Small intestine (tissue), 7 donors: ENCODE results near the gene GADD45G. TPM values are rescaled to one million over a fixed set of nuclear protein-coding genes. Genes with fewer than 3 reads are reported as not detected.

Experiments used
- DNase-seq, 2 donors: peaks; one replicate each; pipeline versions ENCODE4 v3.0.0 to v3.0.0-alpha.2; 2013
- FAIRE-seq: peaks from 2 replicates; lab custom pipeline; 2012; peaks lifted over from hg19 to GRCh38; lab: Jason Lieb, UNC
- H3K27ac ChIP-seq, 3 donors: one replicate each; pipeline ENCODE4 v1.5.1; 2013; ENCODE audit warnings: low read length in 2 of 3, mild to moderate bottlenecking in 2 of 3, control low read depth in 1 of 3, inconsistent platforms in 1 of 3, low read depth in 1 of 3, moderate library complexity in 1 of 3
- H3K27me3 ChIP-seq, 3 donors: one replicate each; pipeline ENCODE4 v1.6.1; 2013; ENCODE audit warnings: low read length in 3 of 3, inconsistent platforms in 1 of 3; ENCODE audit not compliant: control insufficient read depth in 3 of 3, insufficient read depth in 3 of 3
- H3K36me3 ChIP-seq, 3 donors: one replicate each; pipeline ENCODE4 v1.6.1; 2013; ENCODE audit warnings: low read length in 3 of 3, inconsistent platforms in 1 of 3, low read depth in 1 of 3, mild to moderate bottlenecking in 1 of 3, moderate library complexity in 1 of 3; ENCODE audit not compliant: control insufficient read depth in 3 of 3, insufficient read depth in 2 of 3
- H3K4me1 ChIP-seq, 3 donors: one replicate each; pipeline ENCODE4 v1.6.1; 2013; ENCODE audit warnings: low read length in 2 of 3, inconsistent platforms in 1 of 3, low read depth in 1 of 3, mild to moderate bottlenecking in 1 of 3, moderate library complexity in 1 of 3; ENCODE audit not compliant: control insufficient read depth in 3 of 3, insufficient read depth in 2 of 3
- H3K4me3 ChIP-seq, 3 donors: one replicate each; pipeline ENCODE4 v1.5.1; 2013; ENCODE audit warnings: low read length in 3 of 3, control low read depth in 1 of 3, inconsistent platforms in 1 of 3, low read depth in 1 of 3, mild to moderate bottlenecking in 1 of 3, moderate library complexity in 1 of 3
- H3K9me3 ChIP-seq, 2 donors: one replicate each; pipeline ENCODE4 v1.6.1; 2013; ENCODE audit warnings: low read depth in 1 of 2, low read length in 1 of 2; ENCODE audit not compliant: control insufficient read depth in 2 of 2, insufficient read depth in 1 of 2
- WGBS, 3 donors: extraction: QIAGEN DNeasy Blood & Tissue Kit; methylation state at CpG; one replicate each; pipeline ENCODE4 v1.1.7; 2013; 5-methylcytosine and 5-hydroxymethylcytosine counted together
- polyA plus RNA-seq, 4 donors: library from polyadenylated mRNA; stranded (reverse) in 3 of 4; unstranded in 1 of 4; fragments of 200-250 nt in 3 of 4; fragments of 120-200 nt in 1 of 4; gene quantifications; one replicate each; pipeline versions ENCODE4 v1.2.1 to v1.2.3, GENCODE V29; 2013
- donor health status: healthy with polysubstance abuse.
- donor health status: control.
- donor health status: control.
- donor health status: Bipolar disorder and iron deficiency.
- donor health status: healthy.

Gene GADD45G
- polyA plus RNA-seq, 4 donors = 13.7 to 25.4 (median 23.6) TPM

DNA sequence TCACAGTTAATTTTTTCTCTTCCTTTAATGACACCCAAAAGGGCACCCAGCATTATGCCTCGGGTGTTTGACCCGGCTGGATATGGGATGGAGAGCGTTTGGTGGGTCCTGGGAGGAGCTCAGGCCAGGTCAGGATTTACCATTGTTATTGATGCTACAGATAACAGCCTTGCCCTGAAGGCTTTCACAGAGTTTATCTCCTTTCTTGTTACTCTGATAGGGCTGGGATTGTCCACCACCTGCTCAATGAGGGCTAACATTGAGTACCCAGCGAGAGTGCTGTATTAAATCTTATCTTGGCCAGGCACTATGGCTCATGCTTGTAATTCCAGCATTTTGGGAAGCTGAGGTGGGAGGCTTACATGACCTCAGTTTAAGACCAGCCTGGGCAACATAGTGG is 37.2 kb downstream of the GADD45G start:
- 80 to 92% (median 86%) methylated on average over 4 of the region's 4 CpGs for whole genome bisulfite sequencing, 3 donors
- Histone ChIP-seq H3K9me3 (no peaks in the 10 kb centered on the region), H3K36me3 (no peaks in the 10 kb centered on the region), H3K27me3 (peaks cover 0 to 2% (median 0%) of the 10 kb centered on the region in 3 donors), H3K27ac (no peak overlapping the region), H3K4me3 (no peak overlapping the region), H3K4me1 (no peaks in the 10 kb centered on the region)
- no peak for DNase-seq
- FAIRE-seq = no peak

GRCh38 chr9:89642789-89643188 is 38.0 kb downstream of the GADD45G start:
- no peaks in the 10 kb centered on the region for H3K9me3 ChIP-seq
- no peaks in the 10 kb centered on the region for H3K4me1 ChIP-seq
- no peak overlapping the region for H3K27ac ChIP-seq
- no peaks in the 10 kb centered on the region for H3K36me3 ChIP-seq
- DNase-seq (no peak), FAIRE-seq (no peak)
- H3K4me3 ChIP-seq = no peak overlapping the region
- 78 to 87% (median 78%) methylated on average over 6 of the region's 6 CpGs for WGBS, 3 donors
- H3K27me3 ChIP-seq = peaks cover 0 to 2% (median 0%) of the 10 kb centered on the region in 3 donors

GRCh38 chr9:89646189-89646939 is 41.6 kb downstream of the GADD45G start:
- 94 to 95% (median 95%) methylated on average over 8 of the region's 8 CpGs for WGBS, 3 donors
- Histone ChIP-seq H3K27me3 (peaks cover 0 to 4% (median 0%) of the 10 kb centered on the region in 3 donors), H3K27ac (no peak overlapping the region), H3K9me3 (no peaks in the 10 kb centered on the region), H3K36me3 (no peaks in the 10 kb centered on the region), H3K4me1 (no peaks in the 10 kb centered on the region), H3K4me3 (no peak overlapping the region)
- FAIRE-seq (no peak), DNase-seq (no peak)

DNA sequence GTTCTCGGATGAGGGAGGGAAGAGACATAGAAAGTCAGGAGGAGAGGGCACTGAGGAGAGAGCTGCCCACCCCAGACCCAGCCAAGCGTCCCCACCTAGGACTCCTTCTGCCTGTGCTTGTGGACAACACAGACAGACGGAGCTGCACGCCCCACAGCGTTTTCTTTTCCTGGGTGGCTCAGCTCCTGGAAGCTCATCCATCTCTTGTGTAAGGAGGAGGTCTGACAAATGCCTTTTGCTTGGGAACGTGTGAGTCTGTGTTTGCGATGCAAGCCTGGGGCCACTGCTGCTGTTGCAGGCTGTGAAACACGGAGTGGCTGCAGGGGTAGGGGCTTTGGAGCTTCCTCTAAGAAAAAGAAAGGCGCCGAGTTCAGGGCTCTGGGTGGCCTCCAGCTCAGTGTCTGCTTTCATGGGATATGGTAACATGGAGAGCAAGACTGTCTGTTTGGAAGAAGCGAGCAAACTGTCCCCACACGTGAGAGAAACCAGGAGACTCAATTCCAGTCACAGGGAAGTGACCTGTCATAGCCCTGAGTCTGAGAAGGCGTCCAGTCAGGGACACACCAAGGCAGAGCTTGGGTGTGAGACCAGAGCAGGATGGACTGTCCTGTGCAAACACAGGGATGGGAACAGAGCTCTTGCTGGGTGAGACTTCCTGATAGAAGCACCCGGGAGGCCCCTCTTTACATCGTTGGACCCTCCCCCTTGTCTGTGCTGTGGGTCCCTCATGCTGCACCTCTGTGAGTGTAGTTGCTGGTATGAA is 42.7 kb downstream of the GADD45G start:
- no peak for DNase-seq
- no peaks in the 10 kb centered on the region for H3K4me1 ChIP-seq
- no peaks in the 10 kb centered on the region for H3K36me3 ChIP-seq
- H3K27me3 ChIP-seq = peaks cover 0 to 4% (median 0%) of the 10 kb centered on the region in 3 donors
- no peaks in the 10 kb centered on the region for H3K9me3 ChIP-seq
- H3K27ac ChIP-seq = no peak overlapping the region
- no peak overlapping the region for H3K4me3 ChIP-seq
- no peak for FAIRE-seq
- WGBS, 3 donors = 73 to 79% (median 76%) methylated on average over 15 of the region's 15 CpGs

GRCh38 chr9:89648247-89649000 is 43.6 kb downstream of the GADD45G start:
- H3K4me1 ChIP-seq = no peaks in the 10 kb centered on the region
- H3K9me3 ChIP-seq = no peaks in the 10 kb centered on the region
- FAIRE-seq = no peak
- peaks cover 0 to 4% (median 0%) of the 10 kb centered on the region in 3 donors for H3K27me3 ChIP-seq
- no peak overlapping the region for H3K4me3 ChIP-seq
- no peak overlapping the region for H3K27ac ChIP-seq
- H3K36me3 ChIP-seq = no peaks in the 10 kb centered on the region
- 49 to 67% (median 56%) methylated on average over 11 of the region's 11 CpGs for WGBS, 3 donors
- no peak for DNase-seq

GRCh38 chr9:89649039-89649691 is 44.4 kb downstream of the GADD45G start:
- Histone ChIP-seq H3K4me3 (no peak overlapping the region), H3K36me3 (no peaks in the 10 kb centered on the region), H3K27me3 (peaks cover 0 to 4% (median 0%) of the 10 kb centered on the region in 3 donors), H3K9me3 (no peaks in the 10 kb centered on the region), H3K27ac (no peak overlapping the region), H3K4me1 (no peaks in the 10 kb centered on the region)
- WGBS, 3 donors = 59 to 82% (median 73%) methylated on average over 8 of the region's 8 CpGs
- DNase-seq (no peak), FAIRE-seq (no peak)

GRCh38 chr9:89654025-89654662 is 49.3 kb downstream of the GADD45G start:
- 59 to 75% (median 70%) methylated on average over 7 of the region's 7 CpGs for WGBS, 3 donors
- no peaks in the 10 kb centered on the region for H3K36me3 ChIP-seq
- no peak for DNase-seq

More at GRCh38 chr9:89654025-89654662, 49.3 kb downstream of the GADD45G start:
- Histone ChIP-seq H3K27me3 (peaks cover 0 to 2% (median 0%) of the 10 kb centered on the region in 3 donors), H3K27ac (no peak overlapping the region), H3K4me3 (no peak overlapping the region), H3K9me3 (no peaks in the 10 kb centered on the region), H3K4me1 (no peaks in the 10 kb centered on the region)
- no peak for FAIRE-seq
